Diencephalon (tissue), 1 donor: ENCODE data around the gene ZNF626. TPM values are rescaled to one million over a fixed set of nuclear protein-coding genes. Genes with fewer than 3 reads are reported as not detected.

ENCODE experiments used
- total RNA-seq: library from RNA; depleted of rRNA; stranded (reverse); fragments of >200 nt; gene quantifications from one replicate; pipeline ENCODE4 v1.2.3, GENCODE V29; 2014

The ZNF626 gene
- 36.4 TPM for total RNA-seq

GRCh38 chr19:20661150-20661819, at the start of gene ZNF626:
Gene ZNF626 (minus strand): TSS chr19:20661571. CDS start chr19:20661446, 125 bp downstream.

Other genes with a start within 250 kb of the ZNF626 start
- 78.9 TPM for gene ZNF737, start 95.8 kb downstream of the ZNF626 start, total RNA-seq
- 13.4 TPM for gene ZNF66, start 114.7 kb upstream of the ZNF626 start, total RNA-seq